ENCODE measurements around the gene TBK1. TPM values are rescaled to one million over a fixed set of nuclear protein-coding genes. Genes with fewer than 3 reads are reported as not detected.

The TBK1 gene
- total RNA-seq, 1 experiment from 2014 or later = 23.6 TPM

- H3K27ac Mint-ChIP-seq = peak overlapping the region in 2 of 3 experiments; percentile 42 to 78; a peak in 4 of 7 replicates
- Histone ChIP-seq H3K9me3 (ENCODE audit: control insufficient read depth, low read depth, low read length) (no peaks in the 10 kb centered on the region), H3K14ac (ENCODE audit: insufficient read depth, low read length) (no peak overlapping the region), H3K79me1 (ENCODE audit: insufficient read depth, low read depth, low read length, poor library complexity, severe bottlenecking) (peaks cover 7% of the 10 kb centered on the region), H4K5ac (ENCODE audit: insufficient read length, low read depth, low read length) (no peak overlapping the region), H2AK5ac (ENCODE audit: insufficient read length, low read length) (no peak overlapping the region), H3K79me2 (ENCODE audit: insufficient read depth, low read length) (peaks cover 19% of the 10 kb centered on the region; the same call in 1 of the 2 replicates), H2BK12ac (ENCODE audit: insufficient read length, low read depth, low read length) (no peak overlapping the region), H3K27ac (ENCODE audit: insufficient read length, low read depth, low read length) (no peak overlapping the region), H3K27me3 (ENCODE audit: insufficient read depth, low read length) (no peaks in the 10 kb centered on the region), H3K23ac (ENCODE audit: insufficient read length, low read depth, low read length) (peak overlapping the region; percentile 91), H2BK120ac (ENCODE audit: low read depth, low read length, poor library complexity, severe bottlenecking) (no peak overlapping the region), H4K91ac (ENCODE audit: insufficient read length, low read depth, low read length) (no peak overlapping the region), H4K8ac (replicated peaks; ENCODE audit: insufficient read length, low read depth, low read length) (no peak overlapping the region), H3K4me1 (ENCODE audit: insufficient read depth, low read length) (peaks cover 2% of the 10 kb centered on the region; the same call in 1 of the 2 replicates), H3T11ph (ENCODE audit: low read length) (no peak overlapping the region), H3K18ac (ENCODE audit: insufficient read length, low read depth, low read length) (no peak overlapping the region), H3K9ac (ENCODE audit: extremely low read depth, insufficient read length, low read length) (no peak overlapping the region), H2BK20ac (ENCODE audit: low read depth, low read length, poor library complexity, severe bottlenecking) (no peak overlapping the region), H3K4me2 (ENCODE audit: insufficient read depth, insufficient read length, low read length) (no peak overlapping the region), H3K4ac (ENCODE audit: low read depth, low read length) (no peak overlapping the region), H2AFZ (ENCODE audit: low read length) (no peak overlapping the region), H3K56ac (ENCODE audit: insufficient read length, low read depth, low read length) (no peak overlapping the region), H3K23me2 (ENCODE audit: insufficient read length, low read depth, low read length, poor library complexity, severe bottlenecking) (peaks cover 12% of the 10 kb centered on the region), H2BK5ac (ENCODE audit: insufficient read length, low read length) (no peak overlapping the region), H4K20me1 (ENCODE audit: control insufficient read depth, insufficient read depth, insufficient read length) (no peaks in the 10 kb centered on the region), H2BK15ac (ENCODE audit: low read depth, low read length) (no peak overlapping the region)
- H3K36me3 Mint-ChIP-seq (ENCODE audit: insufficient read depth in 1 of 3, low read depth in 3 of 3) = peaks cover 9 to 28% (median 18%) of the 10 kb centered on the region in 3 experiments; a peak in 6 of 7 replicates
- no peaks in the 10 kb centered on the region for H3K27me3 Mint-ChIP-seq (ENCODE audit: low read depth)
- DNase-seq = no peak
- H3K4me3 Mint-ChIP-seq = no peak overlapping the region
- H3K4me1 Mint-ChIP-seq = peaks cover 19 to 21% of the 10 kb centered on the region in 2 experiments
- no peaks in the 10 kb centered on the region for H3K9me3 Mint-ChIP-seq
- no peak for TF ChIP-seq CTCF (conservative IDR thresholded peaks at IDR 0.05)
Observed at GRCh38 chr12:64456119-64456518, 4.2 kb downstream of the TBK1 start.
